T-helper 1 cell treated with Interleukin-12 subunit alpha and Interleukin-12 subunit beta and Interleukin-4 antibody, amounts not matched to agents 30 ng/mL and 1 ng/mL, for 36 hours (primary cell): Measurements from ENCODE around the gene SLC4A1. TPM values are rescaled to one million over a fixed set of nuclear protein-coding genes. Genes with fewer than 3 reads are reported as not detected.

ENCODE experiments used
- intact Hi-C: fragments of 100-400 bp; cut with micrococcal nuclease; formaldehyde crosslinking; loops from one replicate; pipeline ENCODE4 v1.15.1; 2024
- total RNA-seq: library from RNA; stranded (reverse); gene quantifications from 2 replicates; pipeline ENCODE4 v1.2.3, GENCODE V29; 2022

Gene SLC4A1
- total RNA-seq, 1 donor from 2014 or later = not detected

DNA sequence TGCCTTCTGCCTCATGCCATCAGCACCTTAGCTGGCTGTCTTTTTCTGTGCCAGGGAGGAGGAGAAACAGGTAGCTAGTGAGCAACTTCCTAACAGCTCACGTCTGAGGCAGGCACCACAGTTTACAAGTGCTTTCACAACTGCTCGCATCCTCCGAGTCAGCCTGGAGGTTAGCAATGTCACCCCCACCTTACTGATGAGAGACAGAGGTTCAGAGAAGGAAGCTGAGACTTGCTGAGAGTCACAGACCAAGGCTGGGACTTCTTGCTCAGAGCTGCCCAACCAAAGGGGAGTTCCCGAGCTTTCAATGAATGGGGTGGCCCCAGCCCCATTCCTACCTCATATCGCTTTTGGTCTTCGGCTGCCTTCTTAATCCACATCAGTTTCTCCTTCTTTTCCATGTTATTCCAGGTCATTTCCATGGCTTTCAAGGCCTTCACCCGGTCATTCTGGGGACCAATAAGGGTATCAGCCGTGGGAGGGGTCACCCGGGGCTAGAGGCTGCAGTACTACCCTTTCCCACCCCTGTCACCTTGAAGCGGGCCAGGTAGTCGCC, 58.1 kb downstream of the SLC4A1 start:
- intact Hi-C loops = loop anchor here (1.0 kb wide), 4 partner anchors 8 to 121 kb away; no protein-coding TSS in a partner anchor

DNA sequence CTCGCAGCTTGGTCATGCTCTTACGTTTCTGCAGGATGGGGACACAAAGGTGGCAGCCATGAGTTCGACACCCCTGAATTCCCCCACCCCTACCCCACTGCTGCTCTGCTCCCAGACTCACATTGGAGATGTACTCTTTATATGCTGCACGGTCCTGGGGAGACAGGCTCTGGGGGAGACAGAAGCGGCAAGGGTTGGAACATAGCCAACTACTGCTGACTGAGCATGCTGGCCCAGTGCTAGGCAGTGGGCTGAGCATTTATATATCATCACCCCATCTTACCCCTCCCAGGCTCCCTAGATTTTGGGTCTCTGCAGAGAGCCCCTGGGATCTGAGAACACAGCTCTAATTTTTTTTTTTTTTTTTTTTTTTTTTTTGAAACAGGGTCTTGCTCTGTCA, 60.2 kb downstream of the SLC4A1 start:
- intact Hi-C loops = no loop called here

- intact Hi-C loops = no loop called here
Measured at GRCh38 chr17:44207319-44207718, 60.6 kb downstream of the SLC4A1 start.

- intact Hi-C loops = no loop called here
Measured at GRCh38 chr17:44206825-44207155, 61.1 kb downstream of the SLC4A1 start.

DNA sequence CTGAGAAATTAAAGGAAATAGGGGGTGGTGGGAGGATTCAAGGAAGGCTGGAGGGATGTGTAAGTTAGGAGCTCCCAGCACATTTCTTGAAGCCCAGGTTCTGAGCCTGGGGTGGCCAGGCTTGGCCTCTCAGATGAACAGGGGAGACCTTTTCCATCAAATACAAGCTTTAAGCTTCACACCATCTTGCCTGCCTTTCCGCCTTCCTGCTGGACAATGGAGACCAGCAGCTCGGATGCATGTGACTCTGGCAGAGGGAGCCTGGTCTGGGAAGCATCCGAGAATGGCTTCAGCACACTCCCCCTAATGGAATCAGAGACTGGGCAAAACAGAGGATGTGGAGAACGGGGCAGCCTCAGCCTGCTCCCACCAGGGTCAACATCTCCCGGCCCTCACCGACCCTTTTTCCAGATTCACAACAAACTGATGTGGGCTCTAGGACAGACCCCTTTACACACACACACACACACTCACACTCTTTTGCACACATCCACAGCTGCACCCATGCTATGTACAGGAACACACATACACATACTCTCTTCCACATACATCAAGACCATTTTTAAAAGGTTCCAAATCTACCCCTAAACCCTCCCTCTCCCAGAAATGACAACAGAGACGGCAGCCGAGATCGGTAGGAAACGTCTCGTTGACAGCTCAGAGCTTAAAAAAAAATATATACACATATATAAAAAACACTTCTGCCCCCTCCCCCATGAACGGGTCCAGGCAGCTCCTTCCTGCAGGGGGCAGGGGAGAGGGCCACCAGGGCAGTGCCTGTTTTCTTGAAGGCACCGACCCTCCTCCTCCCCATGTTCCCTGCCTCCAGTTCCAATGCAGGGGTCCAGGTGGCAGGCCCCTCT, 61.7 kb downstream of the SLC4A1 start:
- intact Hi-C loops = no loop called here

DNA sequence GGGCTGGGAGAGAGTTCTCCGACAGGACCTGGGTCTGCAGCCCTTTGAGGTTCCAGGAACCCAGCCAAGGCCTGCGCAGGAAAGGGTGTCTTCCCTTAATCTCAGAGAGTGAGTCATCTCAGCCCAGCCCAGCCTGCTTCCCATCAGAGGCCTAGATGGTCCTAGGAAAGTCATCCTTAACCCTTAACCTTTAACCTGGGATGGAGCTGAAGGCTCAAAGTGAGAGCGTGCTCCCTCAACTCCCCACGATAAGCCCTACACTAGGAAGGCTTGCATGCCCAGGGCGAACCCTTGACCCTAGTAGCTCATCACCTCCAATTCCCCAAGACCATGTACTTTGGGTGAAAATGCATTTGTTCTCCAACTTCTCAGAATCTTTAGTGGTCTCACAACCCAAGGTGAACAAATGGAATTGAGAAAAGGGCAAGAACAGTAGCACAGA, 63.5 kb downstream of the SLC4A1 start:
- intact Hi-C loops = loop anchor here (5.0 kb wide), 2 partner anchors 298 to 573 kb away; partner anchors contain the start of gene GPATCH8

GRCh38 chr17:44203731-44204440, 64.0 kb downstream of the SLC4A1 start:
- intact Hi-C loops = loop anchor here (5.0 kb wide), 2 partner anchors 298 to 573 kb away; partner anchors contain the start of gene GPATCH8

DNA sequence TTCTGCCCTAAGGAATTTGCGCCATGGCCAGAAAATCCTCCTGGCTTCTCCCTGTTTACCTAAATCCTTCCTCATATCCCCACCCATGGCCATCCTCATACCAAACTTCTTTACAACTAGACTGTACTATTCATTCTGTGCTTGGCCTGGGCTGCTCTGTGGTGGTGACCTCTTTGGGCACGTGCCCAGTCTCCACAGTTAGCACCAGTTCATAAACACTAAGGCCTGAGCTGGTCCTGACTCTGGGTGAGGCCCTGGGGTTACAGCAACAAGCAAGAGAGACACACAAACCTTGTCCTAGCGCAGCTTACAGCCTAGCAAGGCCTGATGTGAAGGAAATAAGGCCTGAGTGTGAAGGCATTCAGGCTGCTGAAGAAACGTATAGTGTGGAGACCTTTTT, 65.2 kb downstream of the SLC4A1 start:
- intact Hi-C loops = loop anchor here (5.0 kb wide), 2 partner anchors 300 to 575 kb away; partner anchors contain the start of gene GPATCH8

DNA sequence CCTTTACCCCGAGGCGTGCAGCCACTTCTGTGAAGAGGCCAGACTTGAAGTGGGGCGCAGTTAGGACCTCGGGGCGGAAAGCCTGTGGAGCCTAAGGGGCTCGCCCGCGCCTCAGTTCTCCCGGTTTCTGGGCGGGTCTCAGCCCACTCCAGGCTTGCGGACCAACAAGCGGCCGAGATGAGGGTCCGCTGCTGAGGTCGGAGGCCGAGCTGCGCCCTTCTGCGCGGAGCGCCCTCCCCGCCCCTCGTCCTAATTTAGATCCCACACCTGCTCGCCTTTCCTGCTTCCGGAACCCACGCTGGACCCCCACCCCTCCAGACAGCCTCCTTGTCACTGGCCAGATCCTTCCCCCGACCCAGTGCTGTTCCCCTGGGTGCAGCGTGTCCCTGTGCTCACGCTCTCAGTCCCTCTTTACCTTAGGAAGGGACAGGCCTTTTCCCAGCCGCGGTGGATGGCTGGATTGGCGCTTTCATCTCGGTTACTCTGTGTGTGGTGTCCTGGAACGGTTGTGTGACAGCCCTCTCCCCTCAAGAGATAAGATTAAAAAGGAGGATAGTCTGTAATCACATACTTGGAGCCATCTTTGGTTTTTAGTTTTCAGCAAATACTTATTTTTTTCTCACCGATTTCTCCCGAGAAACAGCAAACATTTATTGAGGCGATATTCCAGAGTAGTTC, 67.3 kb downstream of the SLC4A1 start:
- intact Hi-C loops = loop anchor here (1.0 to 5.0 kb wide), 10 partner anchors 10 to 717 kb away; partner anchors contain the start of genes DHX8, G6PC3, GPATCH8 and GRN

DNA sequence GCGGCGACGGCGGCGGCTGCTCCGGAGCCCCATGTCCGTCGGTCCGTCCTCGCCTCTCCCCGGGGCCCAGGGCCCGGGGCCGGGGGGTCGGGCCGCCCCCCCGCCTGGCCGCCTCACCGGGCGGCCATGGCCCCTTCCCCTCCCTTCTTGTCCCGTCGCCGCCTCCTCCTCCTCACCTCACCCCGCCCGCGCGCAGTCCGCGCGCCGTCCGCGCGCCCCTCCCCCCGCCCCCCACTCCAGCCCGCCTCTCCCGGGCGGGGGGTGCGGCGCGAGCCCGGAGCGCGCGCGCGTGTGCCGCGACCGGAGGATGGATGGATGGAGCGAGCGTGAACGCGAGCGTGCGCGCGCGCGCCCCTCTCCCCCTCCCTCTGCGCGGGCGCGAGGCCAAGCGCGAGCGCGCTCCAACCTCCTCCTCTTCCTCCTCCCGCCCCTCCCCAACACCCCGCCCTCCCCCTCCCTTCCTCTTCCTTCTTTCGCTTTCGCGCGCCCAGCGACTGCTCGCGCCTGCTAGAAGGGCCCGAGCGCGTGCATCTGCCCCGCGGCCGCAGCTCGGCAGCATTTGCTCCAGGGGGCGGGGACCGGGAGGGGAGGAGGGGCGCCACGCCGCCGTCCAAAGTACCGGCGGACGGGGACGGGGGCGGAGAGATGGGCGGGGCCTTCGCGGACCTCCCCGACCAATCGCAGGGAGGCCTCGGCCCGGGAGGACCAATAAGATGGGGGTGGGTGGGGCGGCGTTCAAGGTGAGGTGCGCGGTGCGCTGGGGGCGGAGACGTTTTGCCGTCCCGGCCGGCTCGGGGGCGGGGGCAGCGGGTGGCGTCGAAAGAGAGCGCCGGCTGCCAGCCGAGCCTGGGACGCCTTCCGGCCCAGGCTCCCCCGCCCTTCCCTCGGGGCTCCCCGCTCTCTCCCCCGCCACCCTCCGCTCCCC, 68.1 kb downstream of the SLC4A1 start, which contains the start of gene ATXN7L3:
ATXN7L3 (minus strand) TSS at position 332 of the 925 bp plus-strand sequence. CDS start 1,814 bp downstream, outside the sequence.
- intact Hi-C loops = loop anchor here (1.0 to 5.0 kb wide), 11 partner anchors 10 to 852 kb away; partner anchors contain the start of genes DCAKD, DHX8, G6PC3 and GPATCH8

DNA sequence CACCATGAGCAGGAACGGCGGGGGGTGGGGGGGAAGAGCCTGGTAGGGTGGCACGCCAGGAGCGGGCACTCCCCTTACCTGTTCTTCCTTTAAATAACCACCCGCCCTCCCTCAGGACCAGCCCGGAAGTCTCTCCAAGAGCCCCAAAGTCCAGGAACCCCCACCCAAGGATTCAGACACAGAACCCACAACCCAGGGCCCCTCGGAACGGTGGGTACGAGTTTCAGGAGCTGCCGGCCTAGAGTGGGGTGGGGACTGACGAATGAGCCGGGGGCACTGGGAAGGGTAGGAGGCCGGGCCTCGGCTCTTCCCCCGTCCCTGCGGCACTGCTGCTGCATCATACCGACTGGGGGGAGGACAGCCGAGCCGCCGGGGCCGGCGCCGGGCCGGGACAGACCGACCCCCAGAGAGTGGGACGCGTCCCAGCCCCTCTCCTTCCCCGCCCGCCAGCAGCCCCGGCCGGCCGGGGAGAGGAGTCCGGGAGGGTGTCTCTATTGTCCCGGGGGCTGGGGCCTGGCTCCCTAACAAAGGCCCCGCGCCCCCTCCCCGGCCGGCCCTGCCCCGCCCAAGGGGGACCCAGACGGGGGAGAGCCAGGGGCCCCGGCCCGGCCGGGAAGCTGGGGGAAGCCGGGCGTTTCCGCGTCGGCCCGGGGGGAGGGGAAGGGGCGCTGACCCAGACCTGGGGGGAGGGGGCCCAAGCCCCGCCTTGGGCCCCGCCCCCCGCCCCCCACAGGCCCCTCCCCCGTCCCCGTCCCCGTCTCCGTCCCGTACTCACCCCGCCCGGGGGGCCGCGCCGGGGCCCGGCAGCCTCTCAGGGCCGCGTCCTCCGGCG, 69.0 kb downstream of the SLC4A1 start:
- intact Hi-C loops = loop anchor here (1.0 to 5.0 kb wide), 2 partner anchors 12 to 853 kb away; partner anchors contain the start of gene DCAKD

Other genes starting within 250 kb of the SLC4A1 start
- 65.9 and 66.4 TPM in 2 replicates for gene LSM12, start 201.5 kb downstream of the SLC4A1 start, total RNA-seq
- 20.2 and 23.4 TPM in 2 replicates for gene G6PC3, start 197.4 kb downstream of the SLC4A1 start, total RNA-seq
- gene HDAC5, start 144.5 kb downstream of the SLC4A1 start, total RNA-seq = 13.5 and 15.0 TPM in 2 replicates
- gene HROB, start 126.2 kb downstream of the SLC4A1 start, total RNA-seq = 11.1 and 12.4 TPM in 2 replicates
- 0.56 TPM in 1 of 2 replicates, not detected in the other for gene ASB16, start 97.4 kb downstream of the SLC4A1 start, total RNA-seq
- 28.4 and 33.2 TPM in 2 replicates for gene TMUB2, start 81.2 kb downstream of the SLC4A1 start, total RNA-seq
- 122 and 128 TPM in 2 replicates for gene ATXN7L3, start 68.3 kb downstream of the SLC4A1 start, total RNA-seq
- gene UBTF, start 48.5 kb downstream of the SLC4A1 start, total RNA-seq = 169 and 175 TPM in 2 replicates
- 0.56 and 0.64 TPM in 2 replicates for gene RUNDC3A, start 40.5 kb upstream of the SLC4A1 start, total RNA-seq
- gene SLC25A39, start 56.7 kb upstream of the SLC4A1 start, total RNA-seq = 116 and 123 TPM in 2 replicates
- 58.0 and 65.5 TPM in 2 replicates for gene GRN, start 77.2 kb upstream of the SLC4A1 start, total RNA-seq
- 0.15 TPM in 1 of 2 replicates, not detected in the other for gene FAM171A2, start 95.7 kb upstream of the SLC4A1 start, total RNA-seq
- gene ITGA2B, start 121.5 kb upstream of the SLC4A1 start, total RNA-seq = 0.39 and 0.95 TPM in 2 replicates
- gene GPATCH8, start 235.3 kb upstream of the SLC4A1 start, total RNA-seq = 45.4 and 50.8 TPM in 2 replicates